ENCODE results near the gene FBXL4.

The FBXL4 gene

DNA sequence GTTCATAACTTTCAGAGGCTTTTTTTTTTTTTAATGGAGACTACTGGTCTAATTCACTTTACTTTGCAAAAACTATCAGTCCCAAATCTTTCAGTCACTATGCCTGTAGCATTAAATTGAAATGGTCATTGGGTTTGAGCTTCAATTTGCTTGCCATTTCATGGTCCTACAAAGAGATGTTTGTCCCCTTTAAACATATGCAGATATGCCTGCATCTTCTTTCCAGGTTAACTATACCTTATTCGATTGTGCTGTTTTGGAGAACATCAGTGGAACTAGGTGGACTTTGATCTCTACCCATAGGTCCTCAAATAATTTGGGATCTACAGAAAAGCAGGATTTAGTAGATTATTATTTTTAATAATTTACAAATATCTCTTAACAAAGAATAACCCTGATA lies 108.8 kb downstream of the FBXL4 start:
- no peak for TF ChIP-seq TCF12 (IDR thresholded peaks at IDR 0.05; ENCODE audit: low read depth)
- TF ChIP-seq TEAD4 (IDR thresholded peaks at IDR 0.05): no peak
- no peak for TF ChIP-seq TAF1 (IDR thresholded peaks at IDR 0.05; ENCODE audit: low read depth)
- TF ChIP-seq, protein P1, sequence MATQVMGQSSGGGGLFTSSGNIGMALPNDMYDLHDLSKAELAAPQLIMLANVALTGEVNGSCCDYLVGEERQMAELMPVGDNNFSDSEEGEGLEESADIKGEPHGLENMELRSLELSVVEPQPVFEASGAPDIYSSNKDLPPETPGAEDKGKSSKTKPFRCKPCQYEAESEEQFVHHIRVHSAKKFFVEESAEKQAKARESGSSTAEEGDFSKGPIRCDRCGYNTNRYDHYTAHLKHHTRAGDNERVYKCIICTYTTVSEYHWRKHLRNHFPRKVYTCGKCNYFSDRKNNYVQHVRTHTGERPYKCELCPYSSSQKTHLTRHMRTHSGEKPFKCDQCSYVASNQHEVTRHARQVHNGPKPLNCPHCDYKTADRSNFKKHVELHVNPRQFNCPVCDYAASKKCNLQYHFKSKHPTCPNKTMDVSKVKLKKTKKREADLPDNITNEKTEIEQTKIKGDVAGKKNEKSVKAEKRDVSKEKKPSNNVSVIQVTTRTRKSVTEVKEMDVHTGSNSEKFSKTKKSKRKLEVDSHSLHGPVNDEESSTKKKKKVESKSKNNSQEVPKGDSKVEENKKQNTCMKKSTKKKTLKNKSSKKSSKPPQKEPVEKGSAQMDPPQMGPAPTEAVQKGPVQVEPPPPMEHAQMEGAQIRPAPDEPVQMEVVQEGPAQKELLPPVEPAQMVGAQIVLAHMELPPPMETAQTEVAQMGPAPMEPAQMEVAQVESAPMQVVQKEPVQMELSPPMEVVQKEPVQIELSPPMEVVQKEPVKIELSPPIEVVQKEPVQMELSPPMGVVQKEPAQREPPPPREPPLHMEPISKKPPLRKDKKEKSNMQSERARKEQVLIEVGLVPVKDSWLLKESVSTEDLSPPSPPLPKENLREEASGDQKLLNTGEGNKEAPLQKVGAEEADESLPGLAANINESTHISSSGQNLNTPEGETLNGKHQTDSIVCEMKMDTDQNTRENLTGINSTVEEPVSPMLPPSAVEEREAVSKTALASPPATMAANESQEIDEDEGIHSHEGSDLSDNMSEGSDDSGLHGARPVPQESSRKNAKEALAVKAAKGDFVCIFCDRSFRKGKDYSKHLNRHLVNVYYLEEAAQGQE (IDR thresholded peaks at IDR 0.05; ENCODE audit: low read depth): no peak
- TF ChIP-seq RAD21 (IDR thresholded peaks at IDR 0.05; ENCODE audit: low read depth): no peak
- TF ChIP-seq YY1 (IDR thresholded peaks at IDR 0.05; ENCODE audit: low read depth): no peak
- TF ChIP-seq ZBTB7A (IDR thresholded peaks at IDR 0.05; ENCODE audit: low read depth): no peak
- TF ChIP-seq NFIC (IDR thresholded peaks at IDR 0.05): no peak
- TF ChIP-seq EP300 (IDR thresholded peaks at IDR 0.05; ENCODE audit: borderline replicate concordance): no peak
- no peak for TF ChIP-seq CREB1 (IDR thresholded peaks at IDR 0.05; ENCODE audit: low read depth)
- no peak for TF ChIP-seq EGR1 (IDR thresholded peaks at IDR 0.05)

DNA sequence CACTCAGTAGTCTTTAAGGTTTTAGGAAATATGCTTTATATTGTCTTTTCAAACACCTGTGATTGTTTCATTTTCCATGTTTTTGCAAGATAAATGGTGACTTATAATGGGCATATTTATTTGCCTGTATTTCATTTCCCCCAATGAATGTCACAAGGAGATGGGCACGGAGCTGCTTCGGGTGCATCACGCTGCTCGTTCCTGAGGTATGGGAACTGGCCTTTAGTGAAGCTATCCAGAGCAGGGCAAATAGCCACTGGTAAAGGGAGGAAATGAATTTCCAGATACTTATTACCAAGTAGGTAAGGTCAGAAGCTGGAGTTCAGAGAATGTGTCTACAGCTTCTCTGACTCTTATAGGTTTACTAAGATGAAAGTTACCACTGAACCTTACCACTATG lies 109.7 kb downstream of the FBXL4 start:
- no peak for TF ChIP-seq TEAD4 (IDR thresholded peaks at IDR 0.05)
- no peak for TF ChIP-seq CEBPB (IDR thresholded peaks at IDR 0.05)
- no peak for TF ChIP-seq EP300 (IDR thresholded peaks at IDR 0.05; ENCODE audit: borderline replicate concordance)
- TF ChIP-seq, protein P2, sequence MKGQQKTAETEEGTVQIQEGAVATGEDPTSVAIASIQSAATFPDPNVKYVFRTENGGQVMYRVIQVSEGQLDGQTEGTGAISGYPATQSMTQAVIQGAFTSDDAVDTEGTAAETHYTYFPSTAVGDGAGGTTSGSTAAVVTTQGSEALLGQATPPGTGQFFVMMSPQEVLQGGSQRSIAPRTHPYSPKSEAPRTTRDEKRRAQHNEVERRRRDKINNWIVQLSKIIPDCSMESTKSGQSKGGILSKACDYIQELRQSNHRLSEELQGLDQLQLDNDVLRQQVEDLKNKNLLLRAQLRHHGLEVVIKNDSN (IDR thresholded peaks at IDR 0.05): no peak
- TF ChIP-seq RAD21 (IDR thresholded peaks at IDR 0.05; ENCODE audit: low read depth): no peak
- TF ChIP-seq, protein P1 (IDR thresholded peaks at IDR 0.05; ENCODE audit: low read depth): no peak
- TF ChIP-seq ZBTB7A (IDR thresholded peaks at IDR 0.05; ENCODE audit: low read depth): no peak
- TF ChIP-seq YY1 (IDR thresholded peaks at IDR 0.05; ENCODE audit: low read depth): no peak
- no peak for TF ChIP-seq FOXM1 (IDR thresholded peaks at IDR 0.05; ENCODE audit: borderline replicate concordance, low read depth)
- TF ChIP-seq EGR1 (IDR thresholded peaks at IDR 0.05): no peak

DNA sequence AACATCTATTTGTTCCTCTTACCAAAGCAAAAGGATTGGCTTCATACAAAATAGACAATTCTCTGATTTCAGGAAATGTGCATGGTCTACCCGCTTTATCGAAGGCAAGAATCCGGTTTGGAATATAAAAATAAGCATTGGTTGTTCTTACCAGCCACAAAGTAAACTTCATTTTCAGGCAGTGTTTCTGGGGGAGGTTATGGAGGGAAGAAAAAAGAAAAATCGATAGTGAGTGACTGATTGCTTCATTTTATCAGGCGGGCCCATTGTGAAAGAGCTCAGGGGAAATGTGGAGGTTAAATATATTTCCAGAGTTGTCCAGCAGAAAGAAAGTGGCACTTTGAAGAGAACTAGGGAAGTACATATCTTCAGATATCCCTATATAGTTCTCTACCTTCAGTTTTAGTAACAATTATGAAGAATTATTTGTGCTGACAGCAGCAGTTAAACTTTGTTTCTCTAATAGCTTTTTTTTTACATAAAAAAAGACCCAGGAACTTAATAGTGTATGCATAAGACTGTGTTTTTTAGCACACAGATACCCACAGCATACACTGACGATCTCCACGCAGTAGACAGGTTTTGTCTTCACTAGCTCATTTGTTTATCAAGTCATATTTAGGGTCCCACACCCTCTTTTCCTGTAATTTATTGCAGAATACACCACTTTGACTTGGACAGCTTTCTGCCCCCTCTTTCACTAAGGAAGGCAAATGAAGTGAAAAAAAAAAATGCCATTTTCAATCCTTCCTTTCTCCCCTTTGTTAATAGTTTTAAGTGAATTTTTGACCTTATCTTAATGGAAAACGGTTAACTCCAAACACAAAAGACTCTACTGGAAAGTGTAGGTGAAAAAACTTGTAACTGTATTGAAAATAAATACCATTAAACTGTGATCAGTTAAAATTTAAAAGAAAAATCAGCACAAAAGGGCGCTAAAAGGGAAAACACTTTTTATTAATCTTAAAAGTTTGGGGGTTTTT lies 110.5 kb downstream of the FBXL4 start:
- no peak for TF ChIP-seq TAF1 (IDR thresholded peaks at IDR 0.05; ENCODE audit: low read depth)
- TF ChIP-seq EP300 (IDR thresholded peaks at IDR 0.05; ENCODE audit: borderline replicate concordance): no peak
- TF ChIP-seq, protein P2 (IDR thresholded peaks at IDR 0.05): no peak
- no peak for TF ChIP-seq TCF12 (IDR thresholded peaks at IDR 0.05; ENCODE audit: low read depth)
- no peak for TF ChIP-seq TEAD4 (IDR thresholded peaks at IDR 0.05)

DNA sequence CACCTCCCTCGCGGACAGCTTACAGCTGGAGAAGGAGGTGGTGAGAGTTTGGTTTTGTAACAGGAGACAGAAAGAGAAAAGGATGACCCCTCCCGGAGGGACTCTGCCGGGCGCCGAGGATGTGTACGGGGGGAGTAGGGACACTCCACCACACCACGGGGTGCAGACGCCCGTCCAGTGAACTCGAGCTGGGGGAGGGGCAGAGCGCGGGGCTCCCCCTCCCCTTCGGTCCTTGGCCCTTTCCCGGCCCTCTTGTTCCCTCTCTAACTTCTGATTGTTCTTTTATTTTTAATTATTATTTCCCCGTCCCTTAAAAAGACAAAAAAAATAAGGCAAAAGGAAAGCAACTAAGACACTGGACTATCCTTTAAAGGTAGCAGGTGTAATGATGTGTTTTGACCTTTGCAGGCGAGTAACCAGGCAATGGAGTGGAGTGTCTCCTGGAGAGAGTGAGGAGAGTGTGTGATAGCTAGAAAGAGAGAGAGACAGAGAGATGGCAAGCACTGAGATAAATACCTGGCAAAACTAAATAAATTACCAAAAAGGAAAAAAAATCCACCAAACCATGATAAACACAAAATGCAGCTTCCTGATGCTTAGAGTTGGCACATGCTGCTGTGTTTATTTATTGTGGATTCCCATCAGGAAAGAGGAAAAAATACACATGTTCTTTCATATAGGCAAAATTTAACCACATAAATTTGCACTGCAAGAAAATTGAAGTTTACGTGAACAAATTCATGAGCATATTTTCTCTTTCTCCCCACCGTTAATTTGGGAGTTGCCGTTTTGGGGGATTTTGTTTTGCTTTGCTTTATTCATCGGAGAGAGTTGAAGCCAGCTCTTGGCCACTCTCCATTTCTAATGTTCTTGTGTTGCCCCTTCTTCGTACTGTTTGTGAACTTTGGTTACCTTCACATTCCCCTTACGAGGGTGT lies 111.5 kb downstream of the FBXL4 start:
- TF ChIP-seq NFIC (IDR thresholded peaks at IDR 0.05) (no peak), CREB1 (IDR thresholded peaks at IDR 0.05; ENCODE audit: low read depth) (no peak), RAD21 (IDR thresholded peaks at IDR 0.05; ENCODE audit: low read depth) (no peak), TAF1 (IDR thresholded peaks at IDR 0.05; ENCODE audit: low read depth) (no peak), EP300 (IDR thresholded peaks at IDR 0.05; ENCODE audit: borderline replicate concordance) (no peak), TEAD4 (IDR thresholded peaks at IDR 0.05) (no peak), CEBPB (IDR thresholded peaks at IDR 0.05) (no peak), EGR1 (IDR thresholded peaks at IDR 0.05) (no peak), TCF12 (IDR thresholded peaks at IDR 0.05; ENCODE audit: low read depth) (no peak)
- TF ChIP-seq, protein P2 (IDR thresholded peaks at IDR 0.05): no peak
- TF ChIP-seq, protein P3, sequence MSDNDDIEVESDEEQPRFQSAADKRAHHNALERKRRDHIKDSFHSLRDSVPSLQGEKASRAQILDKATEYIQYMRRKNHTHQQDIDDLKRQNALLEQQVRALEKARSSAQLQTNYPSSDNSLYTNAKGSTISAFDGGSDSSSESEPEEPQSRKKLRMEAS (IDR thresholded peaks at IDR 0.05): no peak

Data from Ishikawa (cell line).